ENCODE results near the gene VRK2.

DNA sequence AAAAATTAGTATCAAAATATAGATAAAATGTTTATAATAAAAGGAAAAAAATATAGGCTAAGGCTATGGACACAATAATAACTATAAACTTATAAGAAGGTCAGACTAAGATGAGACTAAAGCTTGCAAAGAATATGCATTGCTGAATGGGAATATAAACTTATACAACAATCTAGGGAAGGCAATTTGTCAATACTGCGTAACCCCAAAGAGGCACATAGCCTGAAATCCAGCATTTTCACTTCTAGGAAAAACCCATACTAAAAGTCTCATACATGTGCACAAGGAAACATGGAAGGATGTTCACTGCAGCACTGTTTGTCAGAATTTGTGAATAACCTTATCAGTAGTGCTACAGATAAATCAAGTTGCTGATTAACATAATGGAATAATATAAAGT lies 149.1 kb downstream of the VRK2 start:
- TF ChIP-seq POLR2A (IDR thresholded peaks at IDR 0.05) = no peak
- TF ChIP-seq, protein P1, sequence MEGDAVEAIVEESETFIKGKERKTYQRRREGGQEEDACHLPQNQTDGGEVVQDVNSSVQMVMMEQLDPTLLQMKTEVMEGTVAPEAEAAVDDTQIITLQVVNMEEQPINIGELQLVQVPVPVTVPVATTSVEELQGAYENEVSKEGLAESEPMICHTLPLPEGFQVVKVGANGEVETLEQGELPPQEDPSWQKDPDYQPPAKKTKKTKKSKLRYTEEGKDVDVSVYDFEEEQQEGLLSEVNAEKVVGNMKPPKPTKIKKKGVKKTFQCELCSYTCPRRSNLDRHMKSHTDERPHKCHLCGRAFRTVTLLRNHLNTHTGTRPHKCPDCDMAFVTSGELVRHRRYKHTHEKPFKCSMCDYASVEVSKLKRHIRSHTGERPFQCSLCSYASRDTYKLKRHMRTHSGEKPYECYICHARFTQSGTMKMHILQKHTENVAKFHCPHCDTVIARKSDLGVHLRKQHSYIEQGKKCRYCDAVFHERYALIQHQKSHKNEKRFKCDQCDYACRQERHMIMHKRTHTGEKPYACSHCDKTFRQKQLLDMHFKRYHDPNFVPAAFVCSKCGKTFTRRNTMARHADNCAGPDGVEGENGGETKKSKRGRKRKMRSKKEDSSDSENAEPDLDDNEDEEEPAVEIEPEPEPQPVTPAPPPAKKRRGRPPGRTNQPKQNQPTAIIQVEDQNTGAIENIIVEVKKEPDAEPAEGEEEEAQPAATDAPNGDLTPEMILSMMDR (IDR thresholded peaks at IDR 0.05) = no peak
